Mammary epithelial cell (primary cell): ENCODE results near the gene NBEAL2.

Experiments used
- EZH2 ChIP-seq: IDR thresholded peaks from 2 replicates; pipeline ENCODE4 v1.6.1; 2012; ENCODE audit warnings: low read length, inconsistent platforms, borderline replicate concordance
- TF ChIP-seq, protein P1 (sequence below), 2 donors: IDR thresholded peaks in 1 of 2; conservative IDR thresholded peaks in 1 of 2; 2 replicates each; pipeline ENCODE4 v1.5.1; 2011 to 2012; ENCODE audit warnings: inconsistent platforms in 2 of 2, low read length in 2 of 2, mild to moderate bottlenecking in 2 of 2, control low read depth in 1 of 2, low read depth in 1 of 2; ENCODE audit not compliant: insufficient read depth in 1 of 2; ENCODE audit errors: extremely low read depth in 1 of 2

DNA sequence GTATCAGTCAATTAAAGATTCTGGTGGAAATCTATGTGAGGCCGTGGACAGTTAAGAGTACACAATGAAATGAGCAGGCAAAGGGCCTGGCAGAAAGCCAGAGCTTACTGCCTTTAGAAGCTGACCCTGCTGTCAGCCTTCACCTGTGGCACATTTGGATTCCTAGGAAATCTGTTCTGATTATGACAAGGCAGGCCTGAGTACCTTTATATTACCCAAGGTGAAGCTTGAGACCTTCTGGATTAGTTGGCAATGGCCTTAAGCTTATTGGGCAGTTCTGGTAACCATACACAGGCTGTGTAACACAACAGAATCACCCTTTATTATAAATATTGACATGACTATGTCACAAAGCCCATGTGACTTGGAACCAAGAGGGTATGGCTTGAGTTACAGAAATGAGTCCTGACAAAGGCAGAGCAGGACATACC lies 43.2 kb downstream of the NBEAL2 start:
- TF ChIP-seq, protein P1, sequence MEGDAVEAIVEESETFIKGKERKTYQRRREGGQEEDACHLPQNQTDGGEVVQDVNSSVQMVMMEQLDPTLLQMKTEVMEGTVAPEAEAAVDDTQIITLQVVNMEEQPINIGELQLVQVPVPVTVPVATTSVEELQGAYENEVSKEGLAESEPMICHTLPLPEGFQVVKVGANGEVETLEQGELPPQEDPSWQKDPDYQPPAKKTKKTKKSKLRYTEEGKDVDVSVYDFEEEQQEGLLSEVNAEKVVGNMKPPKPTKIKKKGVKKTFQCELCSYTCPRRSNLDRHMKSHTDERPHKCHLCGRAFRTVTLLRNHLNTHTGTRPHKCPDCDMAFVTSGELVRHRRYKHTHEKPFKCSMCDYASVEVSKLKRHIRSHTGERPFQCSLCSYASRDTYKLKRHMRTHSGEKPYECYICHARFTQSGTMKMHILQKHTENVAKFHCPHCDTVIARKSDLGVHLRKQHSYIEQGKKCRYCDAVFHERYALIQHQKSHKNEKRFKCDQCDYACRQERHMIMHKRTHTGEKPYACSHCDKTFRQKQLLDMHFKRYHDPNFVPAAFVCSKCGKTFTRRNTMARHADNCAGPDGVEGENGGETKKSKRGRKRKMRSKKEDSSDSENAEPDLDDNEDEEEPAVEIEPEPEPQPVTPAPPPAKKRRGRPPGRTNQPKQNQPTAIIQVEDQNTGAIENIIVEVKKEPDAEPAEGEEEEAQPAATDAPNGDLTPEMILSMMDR (conservative IDR thresholded peaks at IDR 0.05 in 1 of 2, IDR thresholded peaks at IDR 0.05 in 1 of 2; ENCODE audit: extremely low read depth in 1 of 2, insufficient read depth in 1 of 2, low read depth in 1 of 2, low read length in 2 of 2), result no peak
- no peak for TF ChIP-seq EZH2
